ENCODE data around the gene SMIM11.
"Not testable (repeated sequence)": the region's sequence is repeated elsewhere in the genome, so short reads cannot be mapped to it uniquely, and the experiment has no call there.

Gene SMIM11

GRCh38 chr21:34427339-34427738 is 52.0 kb downstream of the SMIM11 start:
- not testable (repeated sequence) for DNase-seq

- DNase-seq: not testable (repeated sequence)
These were observed 53.1 kb downstream of the SMIM11 start for GRCh38 chr21:34428441-34428840.

- DNase-seq: not testable (repeated sequence)
These were observed 54.4 kb downstream of the SMIM11 start for GRCh38 chr21:34429710-34430109.

All from activated effector memory CD4-positive, alpha-beta T cell treated with Interleukin-2 at 50 U/mL for 16 hours (primary cell).